PC-9 (cell line): ENCODE measurements around the gene AGBL4. TPM values are rescaled to one million over a fixed set of nuclear protein-coding genes. Genes with fewer than 3 reads are reported as not detected.

Experiments used
- BruUV-seq: library from RNA; stranded (reverse); fragments of 400-500 nt; replicated peaks from 2 replicates; lab custom pipeline; 2021; lab: Mats Ljungman, UMichigan
- CTCF ChIA-PET: fragments of 300-600 bp; sonication (Branson Sonifier 250); formaldehyde crosslinking; loops from one replicate; lab custom pipeline; 2022; ENCODE audit warnings: antibody characterized with exemption; lab: Charles Lee
- POLR2A ChIA-PET: fragments of 300-600 bp; sonication (Branson Sonifier 250); formaldehyde crosslinking; loops from one replicate; lab custom pipeline; 2022; ENCODE audit warnings: antibody characterized with exemption; ENCODE audit not compliant: unreplicated experiment; lab: Charles Lee
- DNase-seq, 2 experiments: peaks; one replicate each; pipeline versions ENCODE4 v3.0.0 to v3.0.0-alpha.2; 2015 to 2022; ENCODE audit warnings: mixed read lengths in 1 of 2
- H2AFZ ChIP-seq: fragments of 200-600 bp; sonication (generic); 2 replicates; pipeline ENCODE4 v1.8.1; 2017; ENCODE audit warnings: antibody characterized with exemption
- H3F3A ChIP-seq: fragments of 200-600 bp; sonication (generic); 2 replicates; pipeline ENCODE4 v1.8.1; 2017; ENCODE audit warnings: antibody characterized with exemption, mild to moderate bottlenecking, low read depth; ENCODE audit not compliant: insufficient read depth
- H3K27ac ChIP-seq: fragments of 200-600 bp; sonication (generic); 2 replicates; pipeline ENCODE4 v1.6.1; 2016; ENCODE audit warnings: mixed run types
- H3K27me3 ChIP-seq: fragments of 200-600 bp; sonication (generic); 2 replicates; pipeline ENCODE4 v1.6.1; 2016; ENCODE audit warnings: low read depth, mixed run types; ENCODE audit not compliant: insufficient read depth
- H3K36me3 ChIP-seq: fragments of 200-600 bp; sonication (generic); 2 replicates; pipeline ENCODE4 v1.6.1; 2016; ENCODE audit warnings: low read depth, mixed run types
- H3K4me1 ChIP-seq: fragments of 200-600 bp; sonication (generic); replicated peaks from 2 replicates; pipeline ENCODE4 v1.6.1; 2016; ENCODE audit warnings: mixed run types; ENCODE audit not compliant: insufficient read depth
- H3K4me2 ChIP-seq: fragments of 200-600 bp; sonication (generic); 2 replicates; pipeline ENCODE4 v1.6.1; 2017; ENCODE audit warnings: mixed run types
- H3K4me3 ChIP-seq: fragments of 200-600 bp; sonication (generic); 2 replicates; pipeline ENCODE4 v1.6.1; 2016; ENCODE audit warnings: mixed run types
- H3K79me2 ChIP-seq: fragments of 200-600 bp; sonication (generic); 2 replicates; pipeline ENCODE4 v1.6.1; 2017; ENCODE audit warnings: low read depth, mixed run types
- H3K9me2 ChIP-seq: fragments of 200-600 bp; sonication (generic); 2 replicates; pipeline ENCODE4 v1.8.1; 2017; ENCODE audit warnings: mild to moderate bottlenecking; ENCODE audit not compliant: insufficient read depth
- H3K9me3 ChIP-seq: fragments of 200-600 bp; sonication (generic); 2 replicates; pipeline ENCODE4 v1.8.1; 2016; ENCODE audit warnings: low read depth; ENCODE audit not compliant: insufficient read depth
- H4K20me1 ChIP-seq: fragments of 200-600 bp; sonication (generic); 2 replicates; pipeline ENCODE4 v1.8.1; 2017; ENCODE audit not compliant: insufficient read depth
- CTCF ChIP-seq: fragments of 200-600 bp; sonication (generic); conservative IDR thresholded peaks from 2 replicates; pipeline ENCODE4 v1.6.1; 2017; ENCODE audit warnings: mixed run types, antibody characterized with exemption, mild to moderate bottlenecking, moderate library complexity
- EZH2 ChIP-seq: fragments of 200-600 bp; sonication (generic); IDR thresholded peaks from 2 replicates; pipeline ENCODE4 v1.8.0; 2017; ENCODE audit warnings: antibody characterized with exemption, low read depth
- intact Hi-C: fragments of 100-400 bp; cut with micrococcal nuclease; formaldehyde crosslinking; loops from one replicate; pipeline ENCODE4 v1.10.0; 2022; ENCODE audit not compliant: unreplicated experiment
- total RNA-seq: library from RNA; stranded (reverse); gene quantifications from 2 replicates; pipeline ENCODE4 v1.2.3, GENCODE V29; 2021

AGBL4 gene
- total RNA-seq, 1 experiment from 2014 or later, result not detected

- CTCF ChIA-PET, result no interaction called here
- BruUV-seq, result no TSS peak
- TF ChIP-seq CTCF, result no peak
- no peak for TF ChIP-seq EZH2
- H3K36me3 ChIP-seq, result no peaks in the 10 kb centered on the region
- no peaks in the 10 kb centered on the region for H3K9me3 ChIP-seq
- H3K27ac ChIP-seq, result no peak overlapping the region
- POLR2A ChIA-PET, result no interaction called here
- no peaks in the 10 kb centered on the region for H3K4me1 ChIP-seq
- H2AFZ ChIP-seq, result no peak overlapping the region
- H3K9me2 ChIP-seq, result no peaks in the 10 kb centered on the region
- no peak for DNase-seq
- no peak overlapping the region for H3K4me2 ChIP-seq
- intact Hi-C loops, result no loop called here
- no peaks in the 10 kb centered on the region for H3K79me2 ChIP-seq
- no peaks in the 10 kb centered on the region for H4K20me1 ChIP-seq
- H3F3A ChIP-seq, result no peaks in the 10 kb centered on the region
- no peaks in the 10 kb centered on the region for H3K27me3 ChIP-seq
- H3K4me3 ChIP-seq, result no peak overlapping the region
These were observed 1246.4 kb downstream of the AGBL4 start for GRCh38 chr1:48777219-48777895.

GRCh38 chr1:48776393-48777218, 1247.1 kb downstream of the AGBL4 start, which contains the start of gene BEND5:
Gene BEND5 (minus strand): TSS chr1:48776891. CDS start chr1:48776831, 60 bp downstream.
- ChIA-PET POLR2A (no interaction called here), CTCF (no interaction called here)
- Histone ChIP-seq H3K9me2 (no peaks in the 10 kb centered on the region), H3K27me3 (0 out of 2 replicates have a peak, but pooled peaks cover 5% of the 10 kb centered on the region), H3K4me3 (no peak within 1 kb of the TSS), H2AFZ (no peak within 1 kb of the TSS), H3K4me2 (no peak within 1 kb of the TSS), H3K27ac (no peak within 1 kb of the TSS), H3K4me1 (no peaks in the 10 kb centered on the region), H3K36me3 (no peaks in the 10 kb centered on the region), H3F3A (no peaks in the 10 kb centered on the region), H4K20me1 (no peaks in the 10 kb centered on the region), H3K79me2 (no peaks in the 10 kb centered on the region), H3K9me3 (no peaks in the 10 kb centered on the region)
- no peak for DNase-seq
- intact Hi-C loops, result no loop called here
- BruUV-seq, result no TSS peak
- TF ChIP-seq CTCF, result no peak
- no peak for TF ChIP-seq EZH2

- DNase-seq, result no peak
- Histone ChIP-seq H3K4me1 (no peaks in the 10 kb centered on the region), H3K4me2 (no peak overlapping the region), H3K79me2 (no peaks in the 10 kb centered on the region), H3K36me3 (no peaks in the 10 kb centered on the region), H3K4me3 (no peak overlapping the region), H2AFZ (no peak overlapping the region), H3K27ac (no peak overlapping the region), H3K9me2 (no peaks in the 10 kb centered on the region), H3F3A (no peaks in the 10 kb centered on the region), H3K9me3 (no peaks in the 10 kb centered on the region), H4K20me1 (no peaks in the 10 kb centered on the region), H3K27me3 (0 out of 2 replicates have a peak, but pooled peaks cover 5% of the 10 kb centered on the region)
- BruUV-seq, result no TSS peak
- no peak for TF ChIP-seq EZH2
- no peak for TF ChIP-seq CTCF
- CTCF ChIA-PET, result no interaction called here
- POLR2A ChIA-PET, result no interaction called here
- intact Hi-C loops, result no loop called here
These were observed 1247.8 kb downstream of the AGBL4 start for GRCh38 chr1:48775831-48776392.
